NCI-H82 (cell line): Measurements from ENCODE around the gene AGBL4.
A peak's percentile ranks its signal among the peaks of the same experiment; 100 is the strongest.

Source experiments
- DNase-seq: peaks from one replicate; lab custom pipeline; 2025; lab: John Stamatoyannopoulos, UW

AGBL4 gene

GRCh38 chr1:49183489-49183888 is 840.3 kb downstream of the AGBL4 start:
- DNase-seq: no peak

- no peak for DNase-seq
These were observed 842.7 kb downstream of the AGBL4 start for GRCh38 chr1:49181033-49181432.

GRCh38 chr1:49171941-49172593 is 851.7 kb downstream of the AGBL4 start:
- peak; percentile 18 for DNase-seq

GRCh38 chr1:49166031-49166430 is 857.7 kb downstream of the AGBL4 start:
- no peak for DNase-seq

GRCh38 chr1:49163031-49163430 is 860.7 kb downstream of the AGBL4 start:
- no peak for DNase-seq

GRCh38 chr1:49160677-49161076 is 863.1 kb downstream of the AGBL4 start:
- DNase-seq: no peak

GRCh38 chr1:49136738-49137251 is 887.0 kb downstream of the AGBL4 start:
- no peak for DNase-seq

- no peak for DNase-seq
These were observed 898.0 kb downstream of the AGBL4 start for GRCh38 chr1:49125746-49126145.

- DNase-seq: no peak
These were observed 911.8 kb downstream of the AGBL4 start for GRCh38 chr1:49111931-49112330.

GRCh38 chr1:49106445-49106844 is 917.3 kb downstream of the AGBL4 start:
- DNase-seq: no peak

GRCh38 chr1:49104575-49104974 is 919.2 kb downstream of the AGBL4 start:
- no peak for DNase-seq

GRCh38 chr1:49102752-49103151 is 921.0 kb downstream of the AGBL4 start:
- no peak for DNase-seq

GRCh38 chr1:49098866-49099265 is 924.9 kb downstream of the AGBL4 start:
- no peak for DNase-seq

GRCh38 chr1:49086327-49086726 is 937.4 kb downstream of the AGBL4 start:
- no peak for DNase-seq

GRCh38 chr1:49085079-49085478 is 938.7 kb downstream of the AGBL4 start:
- no peak for DNase-seq

GRCh38 chr1:49060766-49061165 is 963.0 kb downstream of the AGBL4 start:
- DNase-seq: no peak

GRCh38 chr1:49059087-49059486 is 964.7 kb downstream of the AGBL4 start:
- no peak for DNase-seq

GRCh38 chr1:49052102-49052501 is 971.7 kb downstream of the AGBL4 start:
- DNase-seq: peak; percentile 98

GRCh38 chr1:49051647-49052046 is 972.1 kb downstream of the AGBL4 start:
- peak; percentile 98 for DNase-seq

GRCh38 chr1:49050041-49050440 is 973.7 kb downstream of the AGBL4 start:
- peak; percentile 21 for DNase-seq

- peak; percentile 98 for DNase-seq
These were observed 975.6 kb downstream of the AGBL4 start for GRCh38 chr1:49048188-49048587.

- no peak for DNase-seq
These were observed 977.4 kb downstream of the AGBL4 start for GRCh38 chr1:49046305-49046704.

GRCh38 chr1:49045371-49045770 is 978.4 kb downstream of the AGBL4 start:
- peak; percentile 30 for DNase-seq

- peak; percentile 50 for DNase-seq
These were observed 987.1 kb downstream of the AGBL4 start for GRCh38 chr1:49036700-49037099.
